Spleen (tissue), 11 donors: ENCODE measurements around the gene GLDC. TPM values are rescaled to one million over a fixed set of nuclear protein-coding genes. Genes with fewer than 3 reads are reported as not detected.

ENCODE experiments used
- DNase-seq: peaks from one replicate; pipeline ENCODE4 v3.0.0-alpha.2; 2020
- H3K27ac ChIP-seq, 8 donors: fragments of 200-600 bp; sonication (generic) in 7 of 8; 1 replicate in 4 of 8; 2 replicates in 4 of 8; pipeline versions ENCODE4 v1.5.0 to v1.8.0; 2016 to 2021; ENCODE audit warnings: inconsistent platforms in 4 of 8, mild to moderate bottlenecking in 4 of 8, moderate library complexity in 1 of 8
- H3K27me3 ChIP-seq, 7 donors: fragments of 200-600 bp; sonication (generic) in 6 of 7; replicated peaks in 1 of 7; 1 replicate in 4 of 7; 2 replicates in 3 of 7; pipeline versions ENCODE4 v1.5.0 to v1.8.0; 2016 to 2021; ENCODE audit warnings: inconsistent platforms in 3 of 7, mild to moderate bottlenecking in 1 of 7
- H3K36me3 ChIP-seq, 6 donors: fragments of 200-600 bp; sonication (generic) in 5 of 6; 1 replicate in 4 of 6; 2 replicates in 2 of 6; pipeline versions ENCODE4 v1.5.0 to v1.8.0; 2016 to 2021; ENCODE audit warnings: inconsistent platforms in 2 of 6
- H3K4me1 ChIP-seq, 6 donors: fragments of 200-600 bp; sonication (generic) in 5 of 6; 1 replicate in 3 of 6; 2 replicates in 3 of 6; pipeline versions ENCODE4 v1.5.0 to v1.8.0; 2016 to 2021; ENCODE audit warnings: inconsistent platforms in 3 of 6
- H3K4me3 ChIP-seq, 8 donors: fragments of 200-600 bp; sonication (generic) in 7 of 8; 1 replicate in 4 of 8; 2 replicates in 4 of 8; pipeline versions ENCODE4 v1.5.0 to v1.8.0; 2016 to 2021; ENCODE audit warnings: inconsistent platforms in 4 of 8, mild to moderate bottlenecking in 4 of 8, moderate library complexity in 2 of 8
- H3K9me3 ChIP-seq, 8 donors: fragments of 200-600 bp; sonication (generic) in 7 of 8; 1 replicate in 4 of 8; 2 replicates in 4 of 8; pipeline versions ENCODE4 v1.5.0 to v1.8.0; 2016 to 2021; ENCODE audit warnings: inconsistent platforms in 4 of 8
- CTCF ChIP-seq, 11 experiments: fragments of 200-600 bp in 7 of 11; fragments of 450-650 bp in 4 of 11; sonication (generic) in 4 of 11; IDR thresholded peaks in 8 of 11; conservative IDR thresholded peaks in 3 of 11; 1 replicate in 7 of 11; 2 replicates in 4 of 11; pipeline versions ENCODE4 v1.4.0 to v1.8.0; 2016 to 2021; ENCODE audit warnings: antibody characterized with exemption in 11 of 11, inconsistent platforms in 4 of 11, mild to moderate bottlenecking in 1 of 11
- POLR2A ChIP-seq, 3 donors: fragments of 450-650 bp; IDR thresholded peaks; one replicate each; pipeline ENCODE4 v1.5.1; 2017; ENCODE audit warnings: antibody characterized with exemption in 3 of 3, mild to moderate bottlenecking in 1 of 3
- POLR2AphosphoS5 ChIP-seq, 3 donors: sonication (generic); formaldehyde crosslinking; IDR thresholded peaks; one replicate each; pipeline ENCODE4 v1.5.1; 2017; ENCODE audit warnings: antibody characterized with exemption in 3 of 3
- WGBS, 5 donors: extraction: QIAGEN DNeasy Blood & Tissue Kit in 3 of 5; methylation state at CpG; one replicate each; pipeline versions ENCODE4 v1.1.5 to v1.1.7; 2013 to 2018; 5-methylcytosine and 5-hydroxymethylcytosine counted together
- intact Hi-C: fragments of 100-400 bp; cut with DNase I; formaldehyde crosslinking; loops from one replicate; pipeline ENCODE4 v1.15.0; 2023; ENCODE audit warnings: low total_unique reads
- polyA plus RNA-seq, 3 donors: library from polyadenylated mRNA; stranded (reverse); fragments of 200-250 nt; gene quantifications; one replicate each; pipeline ENCODE4 v1.2.1, GENCODE V29; 2013
- total RNA-seq, 7 donors: library from RNA; depleted of rRNA in 3 of 7; stranded (reverse); fragments of >200 nt in 3 of 7; fragmentation: NEBNext Ultra II Directional in 4 of 7; extraction: Animal tissue kit (Norgen Biotek cat#: 25700) in 4 of 7; gene quantifications; one replicate each; pipeline versions ENCODE4 v1.1.0 to v1.2.1, GENCODE V29; 2016 to 2021
- donor health status: healthy with polysubstance abuse.
- donor health status: DM: no; HTN: no; CAD: no; lungs with moderate emphysema.
- donor health status: DM: no; HTN: no; CAD: no.
- donor health status: Bipolar disorder and iron deficiency.
- donor health status: healthy.
- donor health status: DM: no; HTN: no; CAD: no.
- donor health status: DM: yes; HTN: yes; CAD: no.

The GLDC gene
- total and polyA plus RNA-seq, 10 donors: 0.17 to 8.7 (median 0.64) TPM

- Histone ChIP-seq H3K27me3 (no peaks in the 10 kb centered on the region), H3K4me3 (no peak overlapping the region), H3K36me3 (peaks cover 0 to 100% (median 81%) of the 10 kb centered on the region in 6 donors), H3K4me1 (no peaks in the 10 kb centered on the region), H3K27ac (no peak overlapping the region), H3K9me3 (no peaks in the 10 kb centered on the region)
- no peak for DNase-seq
- intact Hi-C loops: no loop called here
- TF ChIP-seq CTCF (IDR thresholded peaks at IDR 0.05 in 8 of 11, conservative IDR thresholded peaks at IDR 0.05 in 3 of 11): no peak
- TF ChIP-seq POLR2AphosphoS5 (IDR thresholded peaks at IDR 0.05): no peak
- no peak for TF ChIP-seq POLR2A (IDR thresholded peaks at IDR 0.05)
- 83 to 98% (median 95%) methylated on average over 3 of the region's 3 CpGs for WGBS, 5 donors
Measured at GRCh38 chr9:6502399-6502798, 143.1 kb downstream of the GLDC start.

- Histone ChIP-seq H3K4me3 (no peak overlapping the region), H3K9me3 (no peaks in the 10 kb centered on the region), H3K27ac (no peak overlapping the region), H3K27me3 (no peaks in the 10 kb centered on the region), H3K4me1 (no peaks in the 10 kb centered on the region), H3K36me3 (peaks cover 0 to 100% (median 77%) of the 10 kb centered on the region in 6 donors)
- intact Hi-C loops: no loop called here
- no peak for DNase-seq
- no peak for TF ChIP-seq POLR2AphosphoS5 (IDR thresholded peaks at IDR 0.05)
- no peak for TF ChIP-seq POLR2A (IDR thresholded peaks at IDR 0.05)
- TF ChIP-seq CTCF (IDR thresholded peaks at IDR 0.05 in 8 of 11, conservative IDR thresholded peaks at IDR 0.05 in 3 of 11): no peak
- 88 to 95% (median 92%) methylated on average over 2 of the region's 2 CpGs for WGBS, 5 donors
Measured at GRCh38 chr9:6501526-6502210, 143.9 kb downstream of the GLDC start.

- H3K4me3 ChIP-seq: no peak overlapping the region
- no peak for DNase-seq
- no peaks in the 10 kb centered on the region for H3K4me1 ChIP-seq
- WGBS, 5 donors: 89 to 96% (median 93%) methylated on average over 1 of the region's 1 CpG
- no peaks in the 10 kb centered on the region for H3K9me3 ChIP-seq
- intact Hi-C loops: no loop called here
- H3K27me3 ChIP-seq: no peaks in the 10 kb centered on the region
- no peak overlapping the region for H3K27ac ChIP-seq
- TF ChIP-seq CTCF (IDR thresholded peaks at IDR 0.05 in 8 of 11, conservative IDR thresholded peaks at IDR 0.05 in 3 of 11) (no peak), POLR2AphosphoS5 (IDR thresholded peaks at IDR 0.05) (no peak), POLR2A (IDR thresholded peaks at IDR 0.05) (no peak)
- H3K36me3 ChIP-seq: peaks cover 0 to 100% (median 65%) of the 10 kb centered on the region in 6 donors
Measured at GRCh38 chr9:6498982-6499381, 146.5 kb downstream of the GLDC start.

GRCh38 chr9:6495466-6495865, 150.1 kb downstream of the GLDC start:
- TF ChIP-seq POLR2A (IDR thresholded peaks at IDR 0.05) (no peak), CTCF (IDR thresholded peaks at IDR 0.05 in 8 of 11, conservative IDR thresholded peaks at IDR 0.05 in 3 of 11) (no peak)

More at GRCh38 chr9:6495466-6495865, 150.1 kb downstream of the GLDC start:
- whole genome bisulfite sequencing, 5 donors: 92 to 100% (median 97%) methylated on average over 1 of the region's 1 CpG
- no peaks in the 10 kb centered on the region for H3K9me3 ChIP-seq
- H3K27ac ChIP-seq: no peak overlapping the region
- no peaks in the 10 kb centered on the region for H3K27me3 ChIP-seq
- H3K4me3 ChIP-seq: no peak overlapping the region
- H3K4me1 ChIP-seq: no peaks in the 10 kb centered on the region
- intact Hi-C loops: no loop called here
- peaks cover 0 to 91% (median 49%) of the 10 kb centered on the region in 6 donors for H3K36me3 ChIP-seq
- no peak for DNase-seq
